ENCODE results near the gene MYO1E. TPM values are rescaled to one million over a fixed set of nuclear protein-coding genes. Genes with fewer than 3 reads are reported as not detected.

Gene MYO1E
- total and polyA plus RNA-seq, 2 of the 4 experiments (the other 2 are of a cell fraction), result 13.4 to 37.3 TPM

- peaks cover 30% of the 10 kb centered on the region for H3K36me3 ChIP-seq (ENCODE audit: control insufficient read depth, insufficient read depth, low read length)
- H3K79me1 ChIP-seq (ENCODE audit: low read depth in 1 of 2, low read length in 2 of 2), result peaks cover 27 to 39% of the 10 kb centered on the region in 2 experiments
- H3K23ac ChIP-seq (ENCODE audit: low read depth, low read length), result no peak overlapping the region
- no TSS peak for BruUV-seq (replicated peaks)
- H2AK9ac ChIP-seq (replicated peaks; ENCODE audit: low read depth, low read length, poor library complexity), result no peak overlapping the region
- CTCF ChIA-PET, result no interaction called here
- no peak overlapping the region for H2BK120ac ChIP-seq (ENCODE audit: low read depth, low read length)
- H4K8ac ChIP-seq (ENCODE audit: low read depth in 2 of 2, low read length in 2 of 2), result no peak overlapping the region
- H3K9me3 ChIP-seq (ENCODE audit: control insufficient read depth, insufficient read depth, low read length), result no peaks in the 10 kb centered on the region
- no peak for DNase-seq
- TF ChIP-seq FOS (IDR thresholded peaks at IDR 0.05; ENCODE audit: low read depth, low read length), result no peak
- no peak for TF ChIP-seq ELK1 (IDR thresholded peaks at IDR 0.05; ENCODE audit: borderline replicate concordance, low read depth, low read length)
- no peak for TF ChIP-seq MXI1 (IDR thresholded peaks at IDR 0.05; ENCODE audit: borderline replicate concordance, low read depth, low read length)
- no peak for TF ChIP-seq USF2 (IDR thresholded peaks at IDR 0.05; ENCODE audit: low read depth, low read length)
- TF ChIP-seq NFE2L2 (IDR thresholded peaks at IDR 0.05; ENCODE audit: low read depth, low read length), result no peak
- TF ChIP-seq CEBPB (IDR thresholded peaks at IDR 0.05; ENCODE audit: low read depth, low read length), result no peak
- TF ChIP-seq RFX5 (IDR thresholded peaks at IDR 0.05; ENCODE audit: low read depth, low read length), result no peak
- no peaks in the 10 kb centered on the region for H3K4me1 ChIP-seq (ENCODE audit: control insufficient read depth, insufficient read depth, low read length)
- no peak overlapping the region for H2AK5ac ChIP-seq (ENCODE audit: low read depth, low read length)
- peaks cover 2% of the 10 kb centered on the region for H3K9me1 ChIP-seq (ENCODE audit: insufficient read depth, low read length)
- POLR2A ChIA-PET (ENCODE audit: unreplicated experiment), result interaction anchor here (0.6 kb wide), 1 partner anchor 13 kb away, joined by 9 read pairs; no protein-coding TSS in a partner anchor
- in situ Hi-C loops (cut with MboI; ENCODE audit: low sequenced_read_pairs) (no loop called here), dilution Hi-C loops (cut with HindIII; ENCODE audit: low sequenced_read_pairs, unreplicated experiment) (no loop called here), intact Hi-C loops (cut with micrococcal nuclease) (no loop called here)
- no peak overlapping the region for H2BK5ac ChIP-seq (ENCODE audit: low read depth, low read length, poor library complexity, severe bottlenecking)
- no peak overlapping the region for H2BK20ac ChIP-seq (ENCODE audit: low read depth, low read length)
- no peak overlapping the region for H2AFZ ChIP-seq (replicated peaks; ENCODE audit: low read length, poor library complexity)
- H3K14ac ChIP-seq (replicated peaks; ENCODE audit: low read depth, low read length), result no peak overlapping the region
- H3K27me3 ChIP-seq (ENCODE audit: control insufficient read depth, insufficient read depth, low read length), result no peaks in the 10 kb centered on the region
- no peak overlapping the region for H3K18ac ChIP-seq (ENCODE audit: low read depth, low read length)
- no peak overlapping the region for H3K56ac ChIP-seq (ENCODE audit: extremely low read depth, insufficient read depth, low read length)
- no peak overlapping the region for H3K9ac ChIP-seq (ENCODE audit: low read depth, low read length)
- H4K20me1 ChIP-seq (ENCODE audit: insufficient read depth, low read length), result no peaks in the 10 kb centered on the region; the same call in 1 of the 2 replicates
- no peak for ATAC-seq (ENCODE audit: low read depth)
- no peak overlapping the region for H3K4ac ChIP-seq (ENCODE audit: low read depth, low read length)
- H3K27ac ChIP-seq (ENCODE audit: insufficient read depth, low read length), result no peak overlapping the region
- H3K4me3 ChIP-seq (ENCODE audit: insufficient read depth, low read depth, low read length), result no peak overlapping the region
- no peak overlapping the region for H2BK15ac ChIP-seq (ENCODE audit: low read depth, low read length)
- no peak overlapping the region for H4K91ac ChIP-seq (ENCODE audit: insufficient read depth, low read depth, low read length)
- WGBS, 2 experiments (ENCODE audit: extremely low coverage in 2 of 2, insufficient read length in 1 of 2), result no CpG with 5 or more reads among the region's 3 CpGs
- no peak overlapping the region for H3K4me2 ChIP-seq (ENCODE audit: low read depth, low read length)
- no peak overlapping the region for H4K5ac ChIP-seq (ENCODE audit: low read depth, low read length)
These were observed 240.6 kb downstream of the MYO1E start for GRCh38 chr15:59131969-59132562.

Data from IMR-90 (cell line).